CD14-positive monocyte (primary cell): Measurements from ENCODE around the gene PRSS22. TPM values are rescaled to one million over a fixed set of nuclear protein-coding genes. Genes with fewer than 3 reads are reported as not detected.
A peak's percentile ranks its signal among the peaks of the same experiment; 100 is the strongest.

Experiments
- DNase-seq, 3 donors: peaks; one replicate each; pipeline ENCODE4 v3.0.0-alpha.2; 2011 to 2022
- H2AFZ ChIP-seq: 2 replicates; pipeline ENCODE4 v1.6.0; 2012; ENCODE audit warnings: mild to moderate bottlenecking, low read depth, low read length, inconsistent platforms; ENCODE audit not compliant: insufficient read depth, poor library complexity, severe bottlenecking
- H3K27ac ChIP-seq, 2 donors: 1 replicate in 1 of 2; 2 replicates in 1 of 2; pipeline ENCODE4 v1.5.1; 2012 to 2013; ENCODE audit warnings: low read length in 2 of 2, control low read depth in 1 of 2, inconsistent platforms in 1 of 2, low read depth in 1 of 2, mild to moderate bottlenecking in 1 of 2
- H3K27me3 ChIP-seq, 2 donors: one replicate each; pipeline versions ENCODE4 v1.6.0 to v1.6.1; 2011 to 2013; ENCODE audit warnings: low read length in 2 of 2; ENCODE audit not compliant: control insufficient read depth in 2 of 2, insufficient read depth in 2 of 2
- H3K36me3 ChIP-seq, 2 donors: replicated peaks in 1 of 2; 1 replicate in 1 of 2; 2 replicates in 1 of 2; pipeline versions ENCODE4 v1.5.1 to v1.6.1; 2012 to 2013; ENCODE audit warnings: low read length in 2 of 2, control low read depth in 1 of 2, inconsistent platforms in 1 of 2, mild to moderate bottlenecking in 1 of 2; ENCODE audit not compliant: insufficient read depth in 2 of 2, control insufficient read depth in 1 of 2
- H3K4me1 ChIP-seq, 2 donors: 1 replicate in 1 of 2; 2 replicates in 1 of 2; pipeline versions ENCODE4 v1.5.1 to v1.6.1; 2012 to 2013; ENCODE audit warnings: low read length in 2 of 2, control low read depth in 1 of 2, inconsistent platforms in 1 of 2, mild to moderate bottlenecking in 1 of 2, moderate library complexity in 1 of 2; ENCODE audit not compliant: insufficient read depth in 2 of 2, control insufficient read depth in 1 of 2
- H3K4me2 ChIP-seq: replicated peaks from 2 replicates; pipeline ENCODE3; 2012; ENCODE audit warnings: low read length, moderate library complexity, mild to moderate bottlenecking; ENCODE audit not compliant: poor library complexity, severe bottlenecking; ENCODE audit errors: extremely low read depth
- H3K4me3 ChIP-seq, 3 experiments: fragments of 200-600 bp in 1 of 3; sonication (generic) in 1 of 3; replicated peaks in 1 of 3; 1 replicate in 2 of 3; 2 replicates in 1 of 3; pipeline ENCODE4 v1.5.1; 2011 to 2013; ENCODE audit warnings: low read length in 3 of 3, mild to moderate bottlenecking in 3 of 3, control low read depth in 2 of 3, low read depth in 2 of 3, inconsistent platforms in 1 of 3, moderate library complexity in 1 of 3
- H3K79me2 ChIP-seq: 2 replicates; pipeline ENCODE4 v1.6.0; 2012; ENCODE audit warnings: mild to moderate bottlenecking, control low read depth, inconsistent platforms, low read length, moderate library complexity; ENCODE audit not compliant: insufficient read depth
- H3K9ac ChIP-seq: 2 replicates; pipeline ENCODE4 v1.6.0; 2017; ENCODE audit warnings: low read length, mild to moderate bottlenecking; ENCODE audit not compliant: insufficient read depth, poor library complexity, severe bottlenecking
- H3K9me3 ChIP-seq, 2 donors: replicated peaks in 1 of 2; 1 replicate in 1 of 2; 2 replicates in 1 of 2; pipeline versions ENCODE4 v1.5.1 to v1.6.1; 2012 to 2013; ENCODE audit warnings: low read length in 2 of 2, control low read depth in 1 of 2; ENCODE audit not compliant: control insufficient read depth in 1 of 2, insufficient read depth in 1 of 2
- H4K20me1 ChIP-seq: 2 replicates; pipeline ENCODE4 v1.6.0; 2012; ENCODE audit warnings: mild to moderate bottlenecking, low read length, control low read depth, moderate library complexity; ENCODE audit not compliant: insufficient read depth
- H3K27ac Mint-ChIP-seq, 7 donors: one replicate each; pipeline ENCODE4 v1.8.0; 2020; ENCODE audit warnings: mild to moderate bottlenecking in 7 of 7, mixed read lengths in 7 of 7, moderate library complexity in 6 of 7, inconsistent platforms in 2 of 7
- H3K27me3 Mint-ChIP-seq, 3 donors: one replicate each; pipeline ENCODE4 v1.8.0; 2021 to 2022; ENCODE audit warnings: low read depth in 3 of 3, mild to moderate bottlenecking in 3 of 3, mixed read lengths in 3 of 3, moderate library complexity in 3 of 3, inconsistent platforms in 1 of 3
- H3K36me3 Mint-ChIP-seq, 2 donors: one replicate each; pipeline ENCODE4 v1.8.0; 2020; ENCODE audit warnings: mixed read lengths in 2 of 2, inconsistent platforms in 1 of 2, mild to moderate bottlenecking in 1 of 2
- H3K4me1 Mint-ChIP-seq: one replicate; pipeline ENCODE4 v1.8.0; 2020; ENCODE audit warnings: mild to moderate bottlenecking, mixed read lengths
- H3K4me3 Mint-ChIP-seq, 2 donors: one replicate each; pipeline ENCODE4 v1.8.0; 2020; ENCODE audit warnings: mild to moderate bottlenecking in 2 of 2, mixed read lengths in 2 of 2, moderate library complexity in 1 of 2
- H3K9me3 Mint-ChIP-seq, 7 donors: one replicate each; pipeline ENCODE4 v1.8.0; 2020 to 2022; ENCODE audit warnings: mixed read lengths in 7 of 7, mild to moderate bottlenecking in 6 of 7, moderate library complexity in 6 of 7, inconsistent platforms in 2 of 7
- WGBS: methylation state at CpG from one replicate; pipeline ENCODE4 v1.1.5; 2013; ENCODE audit warnings: missing lambda C conversion rate; ENCODE audit not compliant: insufficient coverage; 5-methylcytosine and 5-hydroxymethylcytosine counted together
- intact Hi-C, 2 donors: fragments of 100-400 bp; cut with micrococcal nuclease; formaldehyde crosslinking; loops; one replicate each; pipeline versions ENCODE4 v1.15.0 to v1.15.1; 2023
- polyA plus RNA-seq, 3 donors: library from polyadenylated mRNA; depleted of rRNA in 1 of 3; unstranded in 2 of 3; stranded (reverse) in 1 of 3; fragments of 300-500 nt in 2 of 3; fragments of >200 nt in 1 of 3; fragmentation: Illumina TruSeq in 2 of 3; gene quantifications; 1 replicate in 2 of 3; 2 replicates in 1 of 3; pipeline ENCODE4 v1.2.3, GENCODE V29; 2012 to 2021
- TF ChIP-seq, protein P1 (sequence below): fragments of 200-600 bp; IDR thresholded peaks from one replicate; pipeline ENCODE4 v1.8.0; 2022; ENCODE audit warnings: antibody characterized with exemption, mild to moderate bottlenecking

PRSS22 gene
- polyA plus RNA-seq, 3 donors, result not detected

GRCh38 chr16:2814551-2815298, 43.2 kb downstream of the PRSS22 start:
- Histone ChIP-seq H3K4me1 (peaks cover 5 to 12% of the 10 kb centered on the region in 2 donors), H2AFZ (no peak overlapping the region), H3K27ac (no peak overlapping the region), H4K20me1 (no peaks in the 10 kb centered on the region), H3K4me3 (no peak overlapping the region), H3K9me3 (no peaks in the 10 kb centered on the region), H3K79me2 (no peaks in the 10 kb centered on the region), H3K4me2 (no peak overlapping the region), H3K27me3 (peaks cover 0 to 5% of the 10 kb centered on the region in 2 donors), H3K36me3 (no peaks in the 10 kb centered on the region), H3K9ac (no peak overlapping the region)
- peaks cover 0 to 1% (median 0%) of the 10 kb centered on the region in 7 donors for H3K9me3 Mint-ChIP-seq
- DNase-seq, result no peak
- 96% methylated on average over 16 of the region's 20 CpGs for WGBS
- peaks cover 9 to 16% (median 14%) of the 10 kb centered on the region in 3 donors for H3K27me3 Mint-ChIP-seq
- H3K27ac Mint-ChIP-seq, result peak overlapping the region in 1 of 7 donors; percentile 56
- TF ChIP-seq, protein P1, sequence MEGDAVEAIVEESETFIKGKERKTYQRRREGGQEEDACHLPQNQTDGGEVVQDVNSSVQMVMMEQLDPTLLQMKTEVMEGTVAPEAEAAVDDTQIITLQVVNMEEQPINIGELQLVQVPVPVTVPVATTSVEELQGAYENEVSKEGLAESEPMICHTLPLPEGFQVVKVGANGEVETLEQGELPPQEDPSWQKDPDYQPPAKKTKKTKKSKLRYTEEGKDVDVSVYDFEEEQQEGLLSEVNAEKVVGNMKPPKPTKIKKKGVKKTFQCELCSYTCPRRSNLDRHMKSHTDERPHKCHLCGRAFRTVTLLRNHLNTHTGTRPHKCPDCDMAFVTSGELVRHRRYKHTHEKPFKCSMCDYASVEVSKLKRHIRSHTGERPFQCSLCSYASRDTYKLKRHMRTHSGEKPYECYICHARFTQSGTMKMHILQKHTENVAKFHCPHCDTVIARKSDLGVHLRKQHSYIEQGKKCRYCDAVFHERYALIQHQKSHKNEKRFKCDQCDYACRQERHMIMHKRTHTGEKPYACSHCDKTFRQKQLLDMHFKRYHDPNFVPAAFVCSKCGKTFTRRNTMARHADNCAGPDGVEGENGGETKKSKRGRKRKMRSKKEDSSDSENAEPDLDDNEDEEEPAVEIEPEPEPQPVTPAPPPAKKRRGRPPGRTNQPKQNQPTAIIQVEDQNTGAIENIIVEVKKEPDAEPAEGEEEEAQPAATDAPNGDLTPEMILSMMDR, result no peak
- intact Hi-C loops, result no loop called here
- H3K4me3 Mint-ChIP-seq, result no peak overlapping the region
- no peaks in the 10 kb centered on the region for H3K36me3 Mint-ChIP-seq
- H3K4me1 Mint-ChIP-seq, result peaks cover 8% of the 10 kb centered on the region

DNA sequence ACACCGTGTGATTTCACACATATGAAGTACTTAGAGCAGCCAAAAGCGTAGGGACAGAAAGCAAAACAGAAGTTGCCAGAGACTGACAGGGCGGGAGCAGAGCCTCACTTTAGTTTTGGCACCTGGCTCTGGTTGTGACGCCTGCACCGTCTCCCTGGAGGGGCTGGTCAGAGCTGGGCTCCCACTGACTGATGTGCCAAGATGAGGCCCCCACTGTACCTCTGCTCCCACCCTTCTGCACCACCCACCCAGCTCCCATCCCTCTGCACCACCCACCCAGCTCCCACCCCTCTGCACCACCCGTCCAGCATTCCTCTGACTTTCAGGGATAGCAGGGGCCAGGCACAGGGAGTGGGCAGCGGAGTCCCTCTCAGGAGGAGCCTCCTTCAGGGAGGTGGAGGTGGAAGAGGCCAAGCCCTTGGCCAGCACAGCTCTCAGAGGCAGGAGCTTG, 44.2 kb downstream of the PRSS22 start:
- Histone ChIP-seq H3K4me3 (no peak overlapping the region), H3K9me3 (no peaks in the 10 kb centered on the region), H3K9ac (no peak overlapping the region), H3K36me3 (no peaks in the 10 kb centered on the region), H3K27ac (no peak overlapping the region), H4K20me1 (no peaks in the 10 kb centered on the region), H3K4me1 (peaks cover 5 to 12% of the 10 kb centered on the region in 2 donors), H3K4me2 (no peak overlapping the region), H3K27me3 (peaks cover 0 to 5% of the 10 kb centered on the region in 2 donors), H3K79me2 (no peaks in the 10 kb centered on the region), H2AFZ (no peak overlapping the region)
- Mint-ChIP-seq H3K27me3 (peaks cover 10 to 23% (median 12%) of the 10 kb centered on the region in 3 donors), H3K4me3 (no peak overlapping the region), H3K9me3 (peaks cover 0 to 1% (median 0%) of the 10 kb centered on the region in 7 donors), H3K4me1 (peaks cover 8% of the 10 kb centered on the region), H3K36me3 (no peaks in the 10 kb centered on the region), H3K27ac (no peak overlapping the region)
- no peak for DNase-seq
- intact Hi-C loops, result no loop called here
- WGBS, result 64% methylated on average over 6 of the region's 7 CpGs
- TF ChIP-seq, protein P1, result no peak
